ENCODE results near the gene PHIP. TPM values are rescaled to one million over a fixed set of nuclear protein-coding genes. Genes with fewer than 3 reads are reported as not detected.

Gene PHIP
- total RNA-seq, 1 donor from 2014 or later = 13.0 TPM

DNA sequence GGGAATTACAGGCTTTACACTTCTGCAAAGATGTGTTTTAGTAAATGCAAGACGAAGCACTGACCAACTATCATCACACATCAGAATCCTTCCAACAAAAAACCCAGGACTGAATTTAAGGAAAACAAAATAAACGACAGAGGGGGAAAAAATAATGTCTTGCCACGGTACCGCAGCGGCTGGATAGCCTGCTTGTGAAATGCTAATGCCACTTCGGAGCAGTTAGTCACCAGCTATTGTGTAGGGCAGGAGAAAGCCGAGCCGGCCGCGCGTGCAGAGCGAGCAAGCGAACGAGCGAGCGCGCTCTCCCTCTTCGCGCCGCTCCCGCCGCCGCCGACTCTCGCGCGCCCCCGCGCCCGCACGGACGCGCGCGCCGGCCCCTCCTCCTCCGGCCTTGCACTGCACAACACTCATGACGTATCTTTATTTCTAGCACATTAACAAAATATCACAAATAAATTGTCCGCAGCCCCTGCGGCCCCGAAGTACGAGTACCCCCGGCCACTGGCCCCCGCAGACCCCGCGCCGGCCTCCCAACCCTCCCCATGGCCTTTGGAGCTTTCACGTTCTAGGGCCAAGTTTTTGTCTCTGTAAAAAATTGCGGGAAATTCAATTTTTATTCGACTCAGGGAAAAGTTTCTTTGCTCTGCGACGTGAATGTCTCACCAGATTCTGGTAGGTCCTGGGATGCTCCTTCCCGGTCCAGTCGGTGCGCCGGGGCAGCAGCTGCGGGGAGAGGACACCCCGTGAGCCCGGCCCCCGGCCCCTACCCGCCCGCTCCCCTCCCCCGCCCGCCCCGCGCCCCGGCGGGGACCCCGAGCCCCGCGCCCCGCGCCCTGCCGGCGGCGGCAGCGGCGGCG, 1.0 kb downstream of the PHIP start:
- Histone ChIP-seq H3K4me3 (peak overlapping the region; percentile 92), H3K36me3 (peaks cover 8% of the 10 kb centered on the region), H3K9me3 (replicated peaks) (no peaks in the 10 kb centered on the region), H3K4me1 (peaks cover 58% of the 10 kb centered on the region), H3K27me3 (ENCODE audit: low read depth) (no peaks in the 10 kb centered on the region), H3K27ac (replicated peaks) (peak overlapping the region; percentile 99)
- intact Hi-C loops (cut with micrococcal nuclease) = loop anchor here (5.0 kb wide), 1 partner anchor 155 kb away; the partner anchor contains the start of gene HMGN3
- DNase-seq = peak; percentile 90
- TF ChIP-seq, protein P1, sequence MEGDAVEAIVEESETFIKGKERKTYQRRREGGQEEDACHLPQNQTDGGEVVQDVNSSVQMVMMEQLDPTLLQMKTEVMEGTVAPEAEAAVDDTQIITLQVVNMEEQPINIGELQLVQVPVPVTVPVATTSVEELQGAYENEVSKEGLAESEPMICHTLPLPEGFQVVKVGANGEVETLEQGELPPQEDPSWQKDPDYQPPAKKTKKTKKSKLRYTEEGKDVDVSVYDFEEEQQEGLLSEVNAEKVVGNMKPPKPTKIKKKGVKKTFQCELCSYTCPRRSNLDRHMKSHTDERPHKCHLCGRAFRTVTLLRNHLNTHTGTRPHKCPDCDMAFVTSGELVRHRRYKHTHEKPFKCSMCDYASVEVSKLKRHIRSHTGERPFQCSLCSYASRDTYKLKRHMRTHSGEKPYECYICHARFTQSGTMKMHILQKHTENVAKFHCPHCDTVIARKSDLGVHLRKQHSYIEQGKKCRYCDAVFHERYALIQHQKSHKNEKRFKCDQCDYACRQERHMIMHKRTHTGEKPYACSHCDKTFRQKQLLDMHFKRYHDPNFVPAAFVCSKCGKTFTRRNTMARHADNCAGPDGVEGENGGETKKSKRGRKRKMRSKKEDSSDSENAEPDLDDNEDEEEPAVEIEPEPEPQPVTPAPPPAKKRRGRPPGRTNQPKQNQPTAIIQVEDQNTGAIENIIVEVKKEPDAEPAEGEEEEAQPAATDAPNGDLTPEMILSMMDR (IDR thresholded peaks at IDR 0.05; ENCODE audit: borderline replicate concordance) = peak; percentile 7

DNA sequence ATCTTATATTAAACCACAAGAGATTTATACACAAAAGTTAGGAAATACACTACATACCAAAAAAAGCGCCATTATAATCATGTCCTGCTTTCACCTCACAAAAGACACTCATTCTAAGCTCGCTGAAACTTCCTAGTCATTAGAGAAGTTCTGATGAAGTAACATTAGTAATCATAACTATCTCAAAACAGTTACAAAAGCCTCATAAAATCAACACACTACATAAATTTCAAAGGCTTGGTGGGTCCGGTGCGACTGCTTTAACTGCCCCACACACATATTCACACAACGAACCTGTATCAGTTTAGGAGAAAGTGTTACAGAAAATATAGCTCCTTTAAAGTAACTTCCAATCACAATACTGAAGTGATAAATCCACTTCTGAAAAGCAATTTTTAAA, 1.9 kb downstream of the PHIP start:
- Histone ChIP-seq H3K9me3 (replicated peaks) (no peaks in the 10 kb centered on the region), H3K4me1 (peaks cover 67% of the 10 kb centered on the region), H3K27me3 (ENCODE audit: low read depth) (no peaks in the 10 kb centered on the region), H3K4me3 (peak overlapping the region; percentile 92), H3K36me3 (peaks cover 8% of the 10 kb centered on the region), H3K27ac (replicated peaks) (peak overlapping the region; percentile 99)
- TF ChIP-seq, protein P1 (IDR thresholded peaks at IDR 0.05; ENCODE audit: borderline replicate concordance) = no peak
- intact Hi-C loops (cut with micrococcal nuclease) = loop anchor here (5.0 kb wide), 1 partner anchor 156 kb away; the partner anchor contains the start of gene HMGN3
- DNase-seq = no peak

DNA sequence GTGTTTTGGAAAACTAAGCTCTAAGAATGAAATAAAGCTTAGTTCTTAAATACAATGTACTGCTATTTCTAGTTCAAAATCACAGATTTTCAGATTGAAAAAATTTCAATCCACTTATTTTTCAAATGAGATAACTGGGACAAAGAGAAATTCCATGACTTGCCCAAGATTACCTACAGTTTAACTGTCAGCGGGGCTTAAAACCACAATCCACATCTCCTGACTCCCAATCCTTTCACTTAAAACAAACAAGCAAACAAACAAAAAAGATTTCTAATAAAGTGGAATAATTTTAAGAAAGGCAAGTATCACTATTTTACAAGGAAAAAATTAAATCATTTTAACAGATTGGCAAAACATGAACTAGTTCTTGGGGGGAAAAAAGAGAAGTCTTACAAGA, 4.2 kb downstream of the PHIP start:
- intact Hi-C loops (cut with micrococcal nuclease) = no loop called here
- H3K4me3 ChIP-seq = no peak overlapping the region
- H3K36me3 ChIP-seq = peaks cover 8% of the 10 kb centered on the region
- no peaks in the 10 kb centered on the region for H3K9me3 ChIP-seq (replicated peaks)
- H3K27ac ChIP-seq (replicated peaks) = peak overlapping the region; percentile 99
- peaks cover 74% of the 10 kb centered on the region for H3K4me1 ChIP-seq
- TF ChIP-seq, protein P1 (IDR thresholded peaks at IDR 0.05; ENCODE audit: borderline replicate concordance) = no peak
- DNase-seq = no peak
- H3K27me3 ChIP-seq (ENCODE audit: low read depth) = no peaks in the 10 kb centered on the region

DNA sequence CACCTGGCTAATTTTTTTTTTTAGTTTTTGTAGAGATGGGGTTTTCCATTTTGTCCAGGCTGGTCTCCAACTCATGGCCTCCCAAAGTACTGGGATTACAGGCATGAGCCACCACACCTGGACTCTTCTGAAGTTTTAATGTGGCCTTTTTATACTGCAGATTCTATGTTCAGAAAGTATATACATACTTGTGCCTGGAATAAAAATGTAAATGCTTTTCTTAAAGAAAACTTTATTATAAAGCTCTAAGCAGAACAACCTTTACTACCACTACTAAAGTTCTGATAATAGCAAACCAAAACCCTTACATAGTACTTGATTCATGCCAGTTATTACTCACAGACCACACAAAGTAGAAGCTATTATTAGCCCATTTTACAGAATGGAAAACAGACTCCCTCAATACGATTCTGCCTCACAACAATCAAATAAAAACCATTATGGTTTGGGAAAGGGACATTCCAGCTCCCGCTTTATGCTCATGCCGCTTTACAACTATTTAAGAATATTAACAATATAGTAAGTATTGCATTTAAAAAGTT, 5.3 kb downstream of the PHIP start:
- TF ChIP-seq, protein P1 (IDR thresholded peaks at IDR 0.05; ENCODE audit: borderline replicate concordance) = no peak
- DNase-seq = no peak
- Histone ChIP-seq H3K27me3 (ENCODE audit: low read depth) (no peaks in the 10 kb centered on the region), H3K27ac (replicated peaks) (no peak overlapping the region), H3K36me3 (peaks cover 8% of the 10 kb centered on the region), H3K9me3 (replicated peaks) (no peaks in the 10 kb centered on the region), H3K4me3 (no peak overlapping the region), H3K4me1 (peaks cover 78% of the 10 kb centered on the region)
- intact Hi-C loops (cut with micrococcal nuclease) = no loop called here

DNA sequence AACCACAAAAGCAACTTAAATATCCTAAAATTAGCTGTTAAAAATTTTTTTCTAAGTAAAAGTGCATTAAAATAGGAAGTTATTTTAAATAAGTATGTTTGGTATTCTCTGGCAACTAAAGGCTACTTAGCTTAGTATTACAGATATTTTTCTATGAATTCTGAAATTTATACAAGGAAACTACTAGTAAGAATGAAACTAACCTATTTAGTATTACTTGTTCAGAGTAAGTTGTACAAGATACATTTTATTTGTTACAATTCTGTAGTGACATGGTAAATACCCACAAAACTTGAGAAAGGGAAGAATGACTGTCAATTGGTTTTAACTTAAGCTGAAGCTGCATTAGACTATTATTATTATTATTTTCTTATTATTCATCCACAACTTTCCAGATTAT, 6.5 kb downstream of the PHIP start:
- no peak overlapping the region for H3K4me3 ChIP-seq
- intact Hi-C loops (cut with micrococcal nuclease) = no loop called here
- TF ChIP-seq, protein P1 (IDR thresholded peaks at IDR 0.05; ENCODE audit: borderline replicate concordance) = no peak
- H3K9me3 ChIP-seq (replicated peaks) = no peaks in the 10 kb centered on the region
- no peak for DNase-seq
- no peak overlapping the region for H3K27ac ChIP-seq (replicated peaks)
- peaks cover 84% of the 10 kb centered on the region for H3K4me1 ChIP-seq
- H3K36me3 ChIP-seq = peaks cover 8% of the 10 kb centered on the region
- no peaks in the 10 kb centered on the region for H3K27me3 ChIP-seq (ENCODE audit: low read depth)

Data from left ventricle myocardium inferior (tissue), 1 donor.